Lung microvascular endothelial cell (primary cell): ENCODE results near the gene CCN2. TPM values are rescaled to one million over a fixed set of nuclear protein-coding genes. Genes with fewer than 3 reads are reported as not detected.
A peak's percentile ranks its signal among the peaks of the same experiment; 100 is the strongest.
"Not testable (repeated sequence)": the region's sequence is repeated elsewhere in the genome, so short reads cannot be mapped to it uniquely, and the experiment has no call there.

Experiments
- DNase-seq, 2 donors: peaks; one replicate each; pipeline versions ENCODE4 v3.0.0 to v3.0.0-alpha.2; 2010; ENCODE audit warnings: low read depth in 2 of 2
- total RNA-seq: library from RNA; depleted of rRNA; stranded (reverse); fragments of >200 nt; gene quantifications from 2 replicates; pipeline ENCODE4 v1.2.1, GENCODE V29; 2014

CCN2 gene
- total RNA-seq, 1 donor from 2014 or later: 265 TPM

- DNase-seq: no peak
Observed at GRCh38 chr6:131910956-131911355, 40.2 kb downstream of the CCN2 start.

- DNase-seq: no peak
Observed at GRCh38 chr6:131910219-131910589, 41.0 kb downstream of the CCN2 start.

GRCh38 chr6:131909408-131910218 lies 41.6 kb downstream of the CCN2 start:
- DNase-seq: peak; percentile 71 to 73

GRCh38 chr6:131908787-131909186 lies 42.4 kb downstream of the CCN2 start:
- not testable (repeated sequence) for DNase-seq

GRCh38 chr6:131903734-131904133 lies 47.4 kb downstream of the CCN2 start:
- DNase-seq: not testable (repeated sequence)

GRCh38 chr6:131901326-131901873 lies 49.8 kb downstream of the CCN2 start:
- not testable (repeated sequence) for DNase-seq

GRCh38 chr6:131900231-131900630 lies 50.9 kb downstream of the CCN2 start:
- DNase-seq: no peak

- no peak for DNase-seq
Observed at GRCh38 chr6:131898718-131899117, 52.5 kb downstream of the CCN2 start.

Other genes with a start within 250 kb of the CCN2 start
- gene OR2A4, start 250.0 kb downstream of the CCN2 start, total RNA-seq: not detected in 2 replicates
- gene CTAGE9, start 240.4 kb downstream of the CCN2 start, total RNA-seq: not detected in 2 replicates
- 0.22 and 0.40 TPM in 2 replicates for gene ENPP1, start 143.4 kb downstream of the CCN2 start, total RNA-seq